ENCODE data around the gene HSPA1B. TPM values are rescaled to one million over a fixed set of nuclear protein-coding genes. Genes with fewer than 3 reads are reported as not detected.

The HSPA1B gene
- polyA plus RNA-seq, 1 experiment, result 31.9 TPM

- CTCF ChIA-PET, result interaction anchor here (1.0 to 2.3 kb wide), 2 partner anchors 8 to 12 kb away, joined by 3 to 25 read pairs; partner anchors contain the start of gene LSM2
- POLR2A ChIA-PET, result interaction anchor here (1.7 to 2.9 kb wide), 3 partner anchors 12 to 33 kb away, joined by 7 to 27 read pairs (median 10); partner anchors contain the start of genes HSPA1B and LSM2
- H3K27ac ChIP-seq (ENCODE audit: low read depth, low read length), result peak overlapping the region; percentile 77
- H3K27me3 ChIP-seq (ENCODE audit: control insufficient read depth, insufficient read depth, low read length), result no peaks in the 10 kb centered on the region
- no peak for DNase-seq (ENCODE audit: low read depth, low spot score)
- TF ChIP-seq CTCF (IDR thresholded peaks at IDR 0.05; ENCODE audit: low read depth, low read length), result no peak
- no peaks in the 10 kb centered on the region for H3K9me3 ChIP-seq (ENCODE audit: control insufficient read depth, insufficient read depth, low read length)
- peak overlapping the region; percentile 84 for H3K4me3 ChIP-seq (ENCODE audit: low read depth, low read length)
These were observed 33.2 kb upstream of the HSPA1B start for GRCh38 chr6:31794294-31794865.

- peak overlapping the region; percentile 84 for H3K4me3 ChIP-seq (ENCODE audit: low read depth, low read length)
- CTCF ChIA-PET, result interaction anchor here (1.0 to 2.3 kb wide), 6 partner anchors 8 to 80 kb away, joined by 3 to 25 read pairs (median 3); partner anchors contain the start of genes LSM2 and LY6G6D
- H3K27ac ChIP-seq (ENCODE audit: low read depth, low read length), result peak overlapping the region; percentile 77
- TF ChIP-seq CTCF (IDR thresholded peaks at IDR 0.05; ENCODE audit: low read depth, low read length), result no peak
- H3K27me3 ChIP-seq (ENCODE audit: control insufficient read depth, insufficient read depth, low read length), result no peaks in the 10 kb centered on the region
- H3K9me3 ChIP-seq (ENCODE audit: control insufficient read depth, insufficient read depth, low read length), result no peaks in the 10 kb centered on the region
- no peak for DNase-seq (ENCODE audit: low read depth, low spot score)
- POLR2A ChIA-PET, result interaction anchor here (0.6 to 2.9 kb wide), 7 partner anchors 12 to 112 kb away, joined by 3 to 27 read pairs (median 7); partner anchors contain the start of genes HSPA1A, HSPA1B, HSPA1L and LSM2
These were observed 32.5 kb upstream of the HSPA1B start for GRCh38 chr6:31794866-31795615.

GRCh38 chr6:31795616-31796298 lies 31.8 kb upstream of the HSPA1B start, which contains the start of gene VARS1:
Gene VARS1, minus strand, starts transcription at chr6:31795752. Its CDS starts 535 bp downstream, at chr6:31795217.
- H3K27ac ChIP-seq (ENCODE audit: low read depth, low read length), result peak within 1 kb of the TSS; percentile 77
- peak within 1 kb of the TSS; percentile 84 for H3K4me3 ChIP-seq (ENCODE audit: low read depth, low read length)
- no peaks in the 10 kb centered on the region for H3K9me3 ChIP-seq (ENCODE audit: control insufficient read depth, insufficient read depth, low read length)
- DNase-seq (ENCODE audit: low read depth, low spot score), result peak; percentile 62
- no peaks in the 10 kb centered on the region for H3K27me3 ChIP-seq (ENCODE audit: control insufficient read depth, insufficient read depth, low read length)
- CTCF ChIA-PET, result interaction anchor here (0.7 to 2.3 kb wide), 13 partner anchors 9 to 259 kb away, joined by 3 to 25 read pairs (median 3); partner anchors contain the start of genes LSM2 and LY6G6D
- TF ChIP-seq CTCF (IDR thresholded peaks at IDR 0.05; ENCODE audit: low read depth, low read length), result peak; percentile 72
- POLR2A ChIA-PET, result interaction anchor here (0.6 to 2.9 kb wide), 9 partner anchors 11 to 66 kb away, joined by 4 to 27 read pairs (median 5); partner anchors contain the start of genes HSPA1A, HSPA1B, HSPA1L and LSM2

GRCh38 chr6:31796993-31797385 lies 30.5 kb upstream of the HSPA1B start:
- CTCF ChIA-PET, result interaction anchor here (0.6 to 2.3 kb wide), 3 partner anchors 9 to 49 kb away, joined by 3 to 25 read pairs (median 5); partner anchors contain the start of gene LSM2
- no peak overlapping the region for H3K4me3 ChIP-seq (ENCODE audit: low read depth, low read length)
- POLR2A ChIA-PET, result interaction anchor here (1.4 to 2.9 kb wide), 3 partner anchors 17 to 31 kb away, joined by 3 to 27 read pairs (median 5); partner anchors contain the start of genes HSPA1A, HSPA1B and HSPA1L
- H3K27me3 ChIP-seq (ENCODE audit: control insufficient read depth, insufficient read depth, low read length), result no peaks in the 10 kb centered on the region
- H3K27ac ChIP-seq (ENCODE audit: low read depth, low read length), result no peak overlapping the region
- H3K9me3 ChIP-seq (ENCODE audit: control insufficient read depth, insufficient read depth, low read length), result no peaks in the 10 kb centered on the region
- no peak for TF ChIP-seq CTCF (IDR thresholded peaks at IDR 0.05; ENCODE audit: low read depth, low read length)
- no peak for DNase-seq (ENCODE audit: low read depth, low spot score)

All from AG04450 (cell line).